ENCODE data around the gene EIF1AX.

The EIF1AX gene

DNA sequence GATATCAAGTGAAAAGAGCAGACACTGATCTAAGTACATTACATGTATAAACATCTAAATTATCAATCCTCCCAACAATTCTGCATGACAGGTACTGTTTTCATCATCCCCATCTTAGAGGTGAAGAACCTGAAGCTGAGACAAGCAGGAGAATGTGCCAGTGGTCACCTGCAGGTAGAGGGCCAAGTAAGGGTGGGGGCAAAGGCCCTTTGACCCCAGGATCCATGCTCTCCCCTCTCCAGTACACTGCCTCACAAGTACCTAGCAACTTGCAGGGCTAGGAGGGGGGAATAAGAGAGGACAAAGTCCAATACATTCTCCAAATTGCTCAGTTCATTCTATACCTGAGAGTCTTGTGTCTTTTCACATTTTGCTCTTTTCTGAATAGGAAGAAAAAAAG, 16.7 kb downstream of the EIF1AX start:
- no peak for DNase-seq

DNA sequence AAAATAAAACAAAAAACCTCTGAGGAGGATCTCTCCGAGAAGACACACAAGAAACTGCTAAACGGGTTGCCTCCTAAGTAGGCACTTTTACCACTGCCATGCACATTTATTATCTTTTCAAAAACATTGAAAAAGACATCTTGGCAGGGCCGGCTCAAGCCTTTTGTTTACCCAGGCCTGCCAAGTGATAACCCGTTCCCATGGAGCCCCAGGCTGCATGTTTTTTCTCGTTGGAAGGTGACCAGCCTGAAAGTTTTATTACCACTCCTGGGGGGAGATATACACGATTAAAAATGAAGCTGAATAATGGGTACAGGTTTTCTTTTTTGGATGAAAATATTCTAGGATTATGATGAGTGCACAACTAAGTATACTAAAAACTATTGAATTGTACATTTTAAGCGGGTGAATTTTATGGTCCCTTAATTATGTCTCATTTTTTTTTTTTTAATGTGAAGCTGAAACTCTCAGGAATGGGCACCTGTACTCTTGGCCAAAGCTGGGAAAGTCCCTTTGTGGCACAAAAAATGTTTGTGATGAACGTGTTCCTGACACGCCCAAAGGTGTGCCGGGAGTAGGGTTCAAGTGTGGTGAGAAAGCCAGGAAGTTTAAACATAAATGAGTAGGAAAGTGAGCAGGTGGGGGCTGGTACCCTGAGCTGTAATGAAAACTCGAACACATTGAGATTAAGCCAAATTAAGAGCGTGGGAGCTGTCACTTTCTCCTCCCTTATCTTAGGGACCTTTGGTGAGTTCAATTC, 23.4 kb downstream of the EIF1AX start:
- no peak for DNase-seq

- no peak for DNase-seq
Measured at GRCh38 chrX:20116577-20117240, 24.9 kb downstream of the EIF1AX start, which contains the start of gene MAP7D2. TSS of gene MAP7D2 (minus strand) at chrX:20116907. CDS start at chrX:20116879, 28 bp downstream.

- no peak for DNase-seq
Measured at GRCh38 chrX:20116087-20116576, 25.5 kb downstream of the EIF1AX start.

- DNase-seq = no peak
Measured at GRCh38 chrX:20112022-20112774, 29.4 kb downstream of the EIF1AX start.

DNA sequence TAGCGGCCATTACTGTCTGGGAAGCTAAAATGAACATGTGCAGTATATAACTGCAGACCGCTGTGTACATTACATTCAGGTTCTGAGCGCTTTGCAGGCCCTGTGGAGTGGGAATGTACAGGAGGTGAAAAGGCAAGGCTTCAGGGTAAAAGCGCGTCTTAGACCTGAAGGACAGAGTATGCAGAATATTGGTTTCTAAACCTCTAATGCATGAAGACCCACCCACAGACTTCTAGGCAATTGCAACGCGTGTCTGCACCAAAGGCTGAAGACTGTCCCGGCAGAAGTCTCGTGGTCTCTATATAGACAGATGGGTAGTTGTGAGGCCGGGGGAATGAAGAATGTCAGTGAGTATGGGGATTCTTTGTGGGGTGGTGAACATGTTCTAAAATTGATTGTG, 30.4 kb downstream of the EIF1AX start:
- no peak for DNase-seq

DNA sequence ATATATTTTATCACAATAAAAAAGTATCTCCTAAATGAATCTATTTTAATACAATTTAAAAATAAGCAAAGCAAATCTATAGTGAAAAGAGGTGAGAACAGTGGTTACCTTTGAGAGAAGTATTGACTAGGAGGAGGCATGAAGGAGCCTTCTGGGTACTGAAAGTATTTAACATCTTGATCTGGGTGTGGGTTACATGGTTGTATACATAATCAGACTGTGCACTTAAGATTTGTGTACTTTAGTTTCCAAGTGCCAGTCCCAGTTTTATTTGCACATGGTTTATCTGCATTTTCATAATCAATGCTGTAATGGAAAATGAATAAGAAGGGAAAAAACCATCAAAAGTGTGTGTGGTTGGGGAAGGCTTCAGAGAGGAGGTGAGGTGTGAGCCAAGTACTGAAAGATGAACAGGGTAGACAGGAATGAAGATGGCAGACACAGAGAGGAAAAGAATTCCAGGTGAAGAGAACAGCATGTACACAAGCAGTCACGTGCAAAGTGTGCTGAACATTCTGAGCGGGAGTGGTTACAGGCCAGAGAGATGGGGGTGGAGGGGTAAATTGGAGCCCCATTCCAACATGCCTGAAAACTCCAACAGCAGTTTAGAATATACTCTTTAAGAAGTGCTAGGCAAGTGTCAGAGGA, 39.6 kb downstream of the EIF1AX start:
- DNase-seq = no peak

GRCh38 chrX:20091499-20091898, 50.1 kb downstream of the EIF1AX start:
- DNase-seq = no peak

- DNase-seq = no peak
Measured at GRCh38 chrX:20089845-20090244, 51.8 kb downstream of the EIF1AX start.

DNA sequence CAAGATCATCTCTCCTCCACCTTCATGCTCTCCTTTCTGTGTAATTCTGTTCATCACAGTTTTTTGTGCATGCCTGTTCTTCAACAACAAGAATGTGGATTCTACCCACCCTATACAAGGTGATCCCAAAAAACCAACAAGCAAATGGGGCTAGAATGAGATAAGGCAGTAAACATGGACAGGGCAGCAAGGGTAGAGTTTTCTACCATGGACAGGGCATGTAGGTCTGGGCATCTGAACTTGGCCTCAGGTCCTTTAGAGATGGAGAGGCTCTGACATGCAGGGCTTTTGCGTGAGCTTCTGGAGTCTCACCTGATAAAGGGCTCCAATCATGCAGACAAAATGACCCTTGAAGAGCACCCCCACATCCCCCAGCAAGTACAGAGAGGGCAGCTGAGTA, 61.4 kb downstream of the EIF1AX start:
- DNase-seq = no peak

Measured in MV-4-11 (cell line).